ENCODE results near the gene AATK.

AATK gene

DNA sequence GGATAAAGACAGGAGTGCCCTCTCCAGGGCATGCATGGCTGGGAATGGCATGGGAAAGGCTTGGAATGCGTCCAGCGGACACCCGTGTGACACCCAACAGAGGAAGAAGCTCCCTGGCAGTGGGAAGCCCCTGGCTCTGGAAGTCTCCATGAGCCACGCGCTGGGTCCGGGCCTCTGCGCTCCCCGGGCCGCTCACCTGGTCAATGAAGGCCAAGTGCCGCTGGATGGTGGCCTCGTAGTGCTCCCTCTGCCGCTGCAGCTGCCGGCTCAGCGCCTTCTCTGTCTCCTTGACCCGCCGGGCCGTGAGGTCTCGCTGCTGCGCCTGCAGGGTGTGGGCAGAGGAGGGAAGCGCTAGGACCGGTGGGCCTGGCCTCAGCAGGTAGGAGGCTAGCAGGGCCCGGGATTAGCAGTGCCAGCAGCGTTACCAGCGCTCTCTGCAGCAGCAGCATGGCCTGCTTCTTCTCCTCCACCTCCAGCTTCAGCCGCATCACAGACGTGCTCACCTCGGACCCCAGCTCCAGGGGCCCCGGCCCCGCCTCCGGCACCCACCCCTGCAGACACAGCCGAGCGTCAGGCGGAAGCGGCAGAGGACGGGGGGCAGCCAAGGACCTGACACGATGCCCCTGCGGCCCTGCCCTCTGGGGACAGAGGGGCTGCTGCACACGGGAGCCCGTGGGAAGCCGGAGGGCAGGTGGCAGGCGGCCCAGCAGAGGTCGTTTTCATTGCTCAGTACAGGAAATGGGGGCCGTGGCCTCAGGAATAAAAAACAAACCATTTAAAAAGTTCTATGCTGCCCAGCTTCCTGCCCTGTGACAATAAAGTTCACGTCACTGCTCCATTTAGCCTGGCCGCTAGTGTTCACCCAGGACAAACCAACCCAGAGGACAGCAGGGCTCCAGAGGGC is 30.7 kb upstream of the AATK start:
- no peak overlapping the region for H3K4me3 ChIP-seq (ENCODE audit: low read depth, low read length)
- TF ChIP-seq, protein P1, sequence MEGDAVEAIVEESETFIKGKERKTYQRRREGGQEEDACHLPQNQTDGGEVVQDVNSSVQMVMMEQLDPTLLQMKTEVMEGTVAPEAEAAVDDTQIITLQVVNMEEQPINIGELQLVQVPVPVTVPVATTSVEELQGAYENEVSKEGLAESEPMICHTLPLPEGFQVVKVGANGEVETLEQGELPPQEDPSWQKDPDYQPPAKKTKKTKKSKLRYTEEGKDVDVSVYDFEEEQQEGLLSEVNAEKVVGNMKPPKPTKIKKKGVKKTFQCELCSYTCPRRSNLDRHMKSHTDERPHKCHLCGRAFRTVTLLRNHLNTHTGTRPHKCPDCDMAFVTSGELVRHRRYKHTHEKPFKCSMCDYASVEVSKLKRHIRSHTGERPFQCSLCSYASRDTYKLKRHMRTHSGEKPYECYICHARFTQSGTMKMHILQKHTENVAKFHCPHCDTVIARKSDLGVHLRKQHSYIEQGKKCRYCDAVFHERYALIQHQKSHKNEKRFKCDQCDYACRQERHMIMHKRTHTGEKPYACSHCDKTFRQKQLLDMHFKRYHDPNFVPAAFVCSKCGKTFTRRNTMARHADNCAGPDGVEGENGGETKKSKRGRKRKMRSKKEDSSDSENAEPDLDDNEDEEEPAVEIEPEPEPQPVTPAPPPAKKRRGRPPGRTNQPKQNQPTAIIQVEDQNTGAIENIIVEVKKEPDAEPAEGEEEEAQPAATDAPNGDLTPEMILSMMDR (IDR thresholded peaks at IDR 0.05; ENCODE audit: insufficient read depth, low read depth, low read length, missing control alignments): no peak

DNA sequence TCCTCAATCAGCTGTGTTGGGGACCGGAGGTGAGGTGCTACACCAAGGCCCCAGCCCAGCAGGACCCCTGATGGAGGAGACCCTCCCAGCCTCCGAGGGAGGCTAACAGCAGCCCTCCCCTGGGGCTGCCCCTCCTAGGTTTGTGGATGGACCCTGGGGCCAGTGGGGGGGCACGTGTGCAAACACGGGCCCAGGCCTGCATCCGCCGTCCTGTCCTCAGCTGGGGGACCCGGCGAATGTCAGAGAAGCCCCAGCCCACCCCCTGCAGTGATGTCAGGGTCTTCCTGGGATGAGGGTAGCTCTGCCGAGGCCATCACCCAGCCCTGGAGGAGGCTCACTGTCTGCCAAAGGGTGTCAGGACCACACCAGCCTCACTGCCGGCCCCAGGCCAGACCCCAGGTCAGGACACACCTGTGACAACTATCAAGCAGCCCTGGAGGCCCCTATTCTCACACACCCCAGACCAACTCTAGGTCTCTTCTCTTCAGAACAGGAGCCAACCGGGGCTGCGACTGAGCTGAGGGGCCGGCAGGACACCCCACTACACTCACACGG is 30.0 kb upstream of the AATK start:
- no peak overlapping the region for H3K4me3 ChIP-seq (ENCODE audit: low read depth, low read length)
- TF ChIP-seq, protein P1 (IDR thresholded peaks at IDR 0.05; ENCODE audit: insufficient read depth, low read depth, low read length, missing control alignments): no peak
- no peak for DNase-seq (ENCODE audit: low read depth)

More for the DNA sequence above, 30.7 kb upstream of the AATK start:
- no peak for DNase-seq (ENCODE audit: low read depth)

DNA sequence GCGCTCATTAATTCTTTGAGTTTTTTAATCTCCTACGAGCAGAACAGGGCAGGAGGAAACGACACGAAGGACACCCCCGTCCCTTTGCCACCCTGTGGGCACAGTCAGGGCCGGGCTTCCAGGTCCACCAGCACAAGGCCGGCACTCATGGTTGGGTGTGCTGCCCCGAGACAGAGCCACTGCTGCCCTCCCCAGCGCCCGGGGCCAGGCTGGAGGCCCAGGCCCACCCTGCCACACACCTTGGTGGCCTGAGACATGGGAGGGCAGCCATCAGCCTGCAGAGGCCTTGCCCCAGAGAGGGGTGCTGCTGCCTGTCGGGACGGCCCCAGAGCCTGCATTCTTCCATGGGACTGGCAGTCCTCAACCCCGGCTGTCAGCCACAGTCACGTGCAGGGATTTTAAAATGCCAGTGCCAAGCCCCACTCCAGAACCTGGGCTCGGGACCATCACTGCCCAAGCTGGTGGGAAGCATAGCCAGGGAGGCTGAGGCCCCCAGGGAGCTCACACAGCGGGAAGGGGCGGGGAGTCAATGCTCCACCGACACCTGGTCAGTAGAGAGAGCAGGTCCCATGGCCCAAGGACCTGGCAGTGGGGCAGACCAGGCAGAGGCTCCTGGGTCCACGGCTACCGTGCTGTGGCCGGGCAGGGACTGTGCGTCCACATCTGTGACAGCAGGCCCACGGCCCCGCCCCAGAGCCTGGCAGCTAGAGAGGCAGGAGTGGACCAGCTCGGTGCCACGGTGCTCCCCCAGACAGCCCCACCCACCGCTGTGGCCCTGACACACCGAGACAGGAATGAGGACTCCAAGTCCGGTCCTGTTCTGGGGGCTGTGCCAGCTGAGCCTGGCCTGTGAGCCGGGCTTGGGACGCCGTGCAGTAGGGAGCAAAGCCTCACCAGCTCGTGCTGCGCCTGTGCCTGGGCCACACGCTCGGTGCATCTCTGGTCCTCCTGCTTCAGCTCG is 29.2 kb upstream of the AATK start:
- TF ChIP-seq, protein P1 (IDR thresholded peaks at IDR 0.05; ENCODE audit: insufficient read depth, low read depth, low read length, missing control alignments): no peak
- DNase-seq (ENCODE audit: low read depth): no peak

DNA sequence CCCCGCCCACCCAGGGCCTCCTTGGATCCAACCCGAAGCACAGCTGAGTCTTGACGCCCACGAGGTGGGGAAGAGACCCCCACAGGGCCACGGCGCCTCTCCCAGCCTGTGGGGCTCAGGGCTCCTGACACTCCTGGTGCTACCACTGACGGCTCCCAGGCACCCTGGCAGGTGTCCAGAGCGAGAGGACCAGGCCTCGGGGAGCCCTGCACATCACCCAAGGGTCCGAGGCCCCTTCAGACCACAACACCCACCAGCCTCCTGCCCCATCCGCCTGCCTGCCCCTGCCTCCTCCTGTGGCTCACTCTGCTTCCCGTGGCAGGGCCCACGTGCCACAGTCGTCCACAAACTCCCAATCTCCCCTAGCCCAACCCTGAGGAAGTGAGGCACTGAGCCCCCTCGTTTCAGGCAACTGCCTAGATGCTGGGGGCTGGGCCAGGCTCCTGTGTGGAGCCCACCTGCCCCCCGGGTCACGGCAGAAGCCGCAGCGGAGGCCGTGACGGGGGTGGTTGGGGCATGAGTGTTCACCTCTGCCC is 28.3 kb upstream of the AATK start:
- DNase-seq (ENCODE audit: low read depth): no peak
- H3K4me3 ChIP-seq (ENCODE audit: low read depth, low read length): no peak overlapping the region
- TF ChIP-seq, protein P1 (IDR thresholded peaks at IDR 0.05; ENCODE audit: insufficient read depth, low read depth, low read length, missing control alignments): no peak

More for the DNA sequence above, 29.2 kb upstream of the AATK start:
- H3K4me3 ChIP-seq (ENCODE audit: low read depth, low read length): no peak overlapping the region

DNA sequence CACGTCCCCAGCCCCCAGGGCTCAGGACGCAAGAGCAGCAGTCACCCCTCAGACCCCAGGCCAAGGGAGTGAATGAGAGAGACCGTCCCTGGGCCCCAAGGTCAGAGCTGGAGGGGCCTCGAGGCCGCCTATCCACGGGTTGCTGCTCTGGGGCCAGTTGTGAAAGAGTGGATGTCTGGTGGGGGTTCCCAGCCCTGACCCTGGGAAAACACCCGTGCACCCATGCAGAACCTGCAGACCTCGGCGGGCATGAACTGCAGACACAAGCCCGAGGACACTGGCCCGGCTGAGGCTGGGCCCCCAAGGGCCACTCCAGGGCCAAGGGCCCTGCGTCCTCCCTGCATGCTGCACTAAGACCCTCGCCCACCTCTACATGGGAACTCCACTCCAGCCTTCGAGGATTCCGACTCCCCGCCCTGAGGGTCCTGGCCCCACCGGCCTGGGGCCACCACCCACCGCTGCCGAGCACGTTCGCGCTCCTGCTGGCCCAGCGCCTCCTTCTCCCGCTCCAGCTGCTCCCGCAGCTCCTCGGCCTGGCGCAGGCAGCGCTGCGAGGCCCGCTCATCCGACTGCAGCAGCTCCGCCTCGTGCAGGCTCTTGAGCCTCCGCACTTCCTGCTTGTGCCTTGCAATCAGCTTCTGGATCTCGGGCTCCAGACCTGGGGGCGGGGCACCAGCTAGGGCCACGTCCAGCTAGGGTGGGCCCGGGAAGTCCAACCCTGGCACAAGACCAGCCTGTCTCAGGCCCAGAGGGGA is 27.6 kb upstream of the AATK start:
- no peak overlapping the region for H3K4me3 ChIP-seq (ENCODE audit: low read depth, low read length)
- TF ChIP-seq, protein P1 (IDR thresholded peaks at IDR 0.05; ENCODE audit: insufficient read depth, low read depth, low read length, missing control alignments): no peak
- peak; percentile 38 for DNase-seq (ENCODE audit: low read depth)

DNA sequence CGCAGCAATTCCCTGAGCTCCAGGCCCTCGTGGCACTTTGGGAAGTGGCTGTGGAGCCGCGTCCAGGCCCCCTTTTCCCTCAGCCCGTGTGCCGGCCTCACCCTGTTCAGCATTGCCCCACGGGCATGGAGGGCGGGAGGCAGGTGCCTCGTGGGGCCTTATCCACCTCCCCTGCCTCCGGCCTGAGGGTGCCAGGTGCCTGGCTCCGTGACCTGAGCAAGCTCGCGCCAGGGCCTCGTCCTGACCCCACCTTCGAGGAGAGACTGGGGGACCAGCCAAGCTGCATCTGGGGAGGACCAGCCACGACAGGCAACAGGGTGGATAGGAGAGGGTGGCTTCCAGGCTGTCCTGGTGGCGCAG is 27.0 kb upstream of the AATK start:
- H3K4me3 ChIP-seq (ENCODE audit: low read depth, low read length): no peak overlapping the region
- TF ChIP-seq, protein P1 (IDR thresholded peaks at IDR 0.05; ENCODE audit: insufficient read depth, low read depth, low read length, missing control alignments): no peak
- no peak for DNase-seq (ENCODE audit: low read depth)
